Nephron progenitor cell (in vitro differentiated cells): ENCODE results near the gene NPFFR1.

Experiments used
- DNase-seq: peaks from one replicate; pipeline ENCODE4 v3.0.0; 2021
- H3K27ac Mint-ChIP-seq: 2 replicates; pipeline ENCODE4 v1.8.0; 2021; ENCODE audit warnings: mild to moderate bottlenecking, moderate library complexity, mixed read lengths
- H3K27me3 Mint-ChIP-seq: 2 replicates; pipeline ENCODE4 v1.8.0; 2021; ENCODE audit warnings: mild to moderate bottlenecking, low read depth, mixed read lengths; ENCODE audit not compliant: poor library complexity
- H3K36me3 Mint-ChIP-seq: 2 replicates; pipeline ENCODE4 v1.8.0; 2021; ENCODE audit warnings: low read depth, mixed read lengths
- H3K4me1 Mint-ChIP-seq: 2 replicates; pipeline ENCODE4 v1.8.0; 2021; ENCODE audit warnings: mixed read lengths
- H3K4me3 Mint-ChIP-seq: 2 replicates; pipeline ENCODE4 v1.8.0; 2021; ENCODE audit warnings: mild to moderate bottlenecking, moderate library complexity, mixed read lengths
- H3K9me3 Mint-ChIP-seq: 2 replicates; pipeline ENCODE4 v1.8.0; 2021; ENCODE audit warnings: mild to moderate bottlenecking, moderate library complexity, mixed read lengths
- TF ChIP-seq, protein P1 (sequence below): fragments of 200-600 bp; sonication (generic); IDR thresholded peaks from 2 replicates; pipeline ENCODE4 v1.5.0; 2021; ENCODE audit warnings: antibody characterized with exemption

Gene NPFFR1

DNA sequence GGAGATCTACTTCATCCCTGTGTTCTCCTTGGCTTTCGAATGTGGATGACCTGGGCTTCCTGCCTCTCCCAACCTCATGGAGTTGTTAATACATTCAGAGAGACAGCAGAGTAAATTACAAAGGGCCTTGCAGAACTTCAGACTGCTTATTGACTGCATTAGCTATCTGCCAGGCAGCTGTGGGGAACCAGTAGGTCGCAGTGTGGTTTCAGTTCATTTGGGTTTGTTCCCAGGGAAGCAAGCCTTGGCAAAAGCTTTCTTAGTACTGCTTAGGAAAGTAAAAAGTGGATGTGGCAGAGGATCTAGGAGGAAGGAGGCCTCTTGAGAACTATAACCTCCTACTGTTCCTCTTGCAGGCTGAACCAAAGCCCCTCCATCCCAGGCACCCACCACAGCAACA, 9.2 kb downstream of the NPFFR1 start:
- no peak for DNase-seq
- no peak overlapping the region for H3K27ac Mint-ChIP-seq
- peaks cover 9% of the 10 kb centered on the region for H3K27me3 Mint-ChIP-seq
- H3K9me3 Mint-ChIP-seq = peaks cover 9% of the 10 kb centered on the region
- no peaks in the 10 kb centered on the region for H3K4me1 Mint-ChIP-seq
- no peak overlapping the region for H3K4me3 Mint-ChIP-seq
- TF ChIP-seq, protein P1, sequence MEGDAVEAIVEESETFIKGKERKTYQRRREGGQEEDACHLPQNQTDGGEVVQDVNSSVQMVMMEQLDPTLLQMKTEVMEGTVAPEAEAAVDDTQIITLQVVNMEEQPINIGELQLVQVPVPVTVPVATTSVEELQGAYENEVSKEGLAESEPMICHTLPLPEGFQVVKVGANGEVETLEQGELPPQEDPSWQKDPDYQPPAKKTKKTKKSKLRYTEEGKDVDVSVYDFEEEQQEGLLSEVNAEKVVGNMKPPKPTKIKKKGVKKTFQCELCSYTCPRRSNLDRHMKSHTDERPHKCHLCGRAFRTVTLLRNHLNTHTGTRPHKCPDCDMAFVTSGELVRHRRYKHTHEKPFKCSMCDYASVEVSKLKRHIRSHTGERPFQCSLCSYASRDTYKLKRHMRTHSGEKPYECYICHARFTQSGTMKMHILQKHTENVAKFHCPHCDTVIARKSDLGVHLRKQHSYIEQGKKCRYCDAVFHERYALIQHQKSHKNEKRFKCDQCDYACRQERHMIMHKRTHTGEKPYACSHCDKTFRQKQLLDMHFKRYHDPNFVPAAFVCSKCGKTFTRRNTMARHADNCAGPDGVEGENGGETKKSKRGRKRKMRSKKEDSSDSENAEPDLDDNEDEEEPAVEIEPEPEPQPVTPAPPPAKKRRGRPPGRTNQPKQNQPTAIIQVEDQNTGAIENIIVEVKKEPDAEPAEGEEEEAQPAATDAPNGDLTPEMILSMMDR = no peak
- no peaks in the 10 kb centered on the region for H3K36me3 Mint-ChIP-seq

GRCh38 chr10:70272925-70273316, 10.9 kb downstream of the NPFFR1 start:
- no peak for DNase-seq
- TF ChIP-seq, protein P1 = peak; percentile 34
- Mint-ChIP-seq H3K4me1 (no peaks in the 10 kb centered on the region), H3K36me3 (no peaks in the 10 kb centered on the region), H3K27ac (no peak overlapping the region), H3K27me3 (peaks cover 7% of the 10 kb centered on the region), H3K4me3 (no peak overlapping the region), H3K9me3 (peaks cover 10% of the 10 kb centered on the region)

DNA sequence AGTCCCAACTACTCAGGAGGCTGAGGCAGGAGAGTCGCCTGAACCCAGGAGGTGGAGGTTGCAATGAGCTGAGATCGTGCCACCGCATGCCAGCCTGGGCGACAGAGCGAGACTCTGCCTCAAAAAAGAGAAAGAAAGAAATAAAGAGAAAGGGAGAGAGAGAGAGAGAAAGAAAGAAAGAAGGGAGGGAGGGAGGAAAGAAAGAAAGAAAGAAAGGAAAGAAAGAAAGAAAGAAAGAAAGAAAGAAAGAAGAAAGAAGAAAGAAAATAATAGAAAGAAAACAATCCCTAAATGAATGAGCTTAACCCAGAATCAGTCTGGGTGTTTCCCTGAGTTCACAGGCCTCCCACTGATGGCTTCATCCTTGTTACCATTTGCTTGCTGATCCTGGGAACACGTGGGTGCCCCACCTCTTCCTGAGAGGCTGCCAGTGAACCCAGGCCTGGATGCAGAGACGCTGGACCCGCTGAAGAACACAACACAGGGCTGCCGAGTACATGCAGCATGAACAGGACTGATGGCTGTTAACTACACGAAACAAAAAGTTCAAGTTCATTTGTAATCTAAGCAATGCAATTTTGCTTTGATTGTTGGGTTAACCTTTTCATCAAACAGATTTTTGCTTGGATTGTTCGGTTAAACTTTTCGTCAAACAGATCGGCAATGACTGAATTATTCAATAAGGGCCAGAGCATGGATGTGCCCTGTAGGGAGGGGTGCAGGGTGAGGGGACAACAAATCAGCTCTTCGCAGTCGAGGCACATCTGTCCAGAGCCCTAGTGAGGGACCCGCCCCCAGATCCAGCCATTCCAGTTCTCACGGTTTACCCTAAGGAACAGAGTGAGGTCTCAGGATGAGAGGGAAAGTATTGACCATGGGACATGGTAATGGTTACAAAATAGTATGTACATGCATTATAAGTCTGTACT, 11.5 kb downstream of the NPFFR1 start:
- Mint-ChIP-seq H3K9me3 (peaks cover 10% of the 10 kb centered on the region), H3K4me1 (no peaks in the 10 kb centered on the region), H3K27me3 (peaks cover 6% of the 10 kb centered on the region), H3K27ac (no peak overlapping the region), H3K36me3 (no peaks in the 10 kb centered on the region), H3K4me3 (no peak overlapping the region)
- DNase-seq = no peak
- TF ChIP-seq, protein P1 = no peak

DNA sequence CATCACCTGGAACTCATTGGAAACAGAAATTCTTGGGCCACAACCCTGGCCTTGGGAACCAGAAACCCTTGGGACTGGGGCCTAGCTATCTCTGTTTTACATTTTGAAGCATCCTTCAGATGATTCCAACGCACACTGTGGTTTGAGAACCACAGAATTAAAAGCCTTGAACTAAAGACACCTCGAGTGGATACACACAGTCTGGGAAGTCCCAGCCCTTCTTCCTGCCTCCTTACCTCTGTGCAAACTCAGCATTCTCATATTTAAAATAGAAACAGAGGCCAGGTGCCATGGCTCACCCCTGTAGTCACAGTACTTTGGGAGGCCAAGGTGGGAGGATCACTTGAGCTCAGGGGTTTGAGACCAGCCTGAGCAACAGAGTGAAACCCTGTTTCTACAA, 12.9 kb downstream of the NPFFR1 start:
- Mint-ChIP-seq H3K9me3 (peaks cover 9% of the 10 kb centered on the region), H3K4me1 (peaks cover 7% of the 10 kb centered on the region), H3K4me3 (no peak overlapping the region), H3K27ac (no peak overlapping the region), H3K36me3 (no peaks in the 10 kb centered on the region), H3K27me3 (peaks cover 6% of the 10 kb centered on the region)
- no peak for DNase-seq
- TF ChIP-seq, protein P1 = no peak

GRCh38 chr10:70269741-70270140, 14.1 kb downstream of the NPFFR1 start:
- DNase-seq = no peak
- H3K9me3 Mint-ChIP-seq = peaks cover 4% of the 10 kb centered on the region
- H3K36me3 Mint-ChIP-seq = no peaks in the 10 kb centered on the region
- no peak overlapping the region for H3K4me3 Mint-ChIP-seq
- TF ChIP-seq, protein P1 = no peak
- peak overlapping the region; percentile 7 for H3K27ac Mint-ChIP-seq
- H3K4me1 Mint-ChIP-seq = peaks cover 7% of the 10 kb centered on the region
- H3K27me3 Mint-ChIP-seq = peaks cover 13% of the 10 kb centered on the region

GRCh38 chr10:70268376-70268775, 15.4 kb downstream of the NPFFR1 start:
- peaks cover 7% of the 10 kb centered on the region for H3K4me1 Mint-ChIP-seq
- no peak overlapping the region for H3K27ac Mint-ChIP-seq
- peaks cover 16% of the 10 kb centered on the region for H3K27me3 Mint-ChIP-seq
- DNase-seq = no peak
- no peaks in the 10 kb centered on the region for H3K36me3 Mint-ChIP-seq
- H3K4me3 Mint-ChIP-seq = no peak overlapping the region
- H3K9me3 Mint-ChIP-seq = peaks cover 4% of the 10 kb centered on the region
- TF ChIP-seq, protein P1 = no peak
